Ureter (tissue), 1 donor: ENCODE measurements around the gene EDRF1. TPM values are rescaled to one million over a fixed set of nuclear protein-coding genes. Genes with fewer than 3 reads are reported as not detected.

Source experiments
- DNase-seq: peaks from one replicate; pipeline ENCODE4 v3.0.0-alpha.2; 2020; ENCODE audit warnings: low spot score
- total RNA-seq: library from RNA; stranded (reverse); gene quantifications from one replicate; pipeline ENCODE4 v1.2.4, GENCODE V29; 2023
- donor health status: DM: yes; HTN: yes; CAD: no.

Gene EDRF1
- total RNA-seq, 1 donor from 2014 or later: 34.0 TPM

DNA sequence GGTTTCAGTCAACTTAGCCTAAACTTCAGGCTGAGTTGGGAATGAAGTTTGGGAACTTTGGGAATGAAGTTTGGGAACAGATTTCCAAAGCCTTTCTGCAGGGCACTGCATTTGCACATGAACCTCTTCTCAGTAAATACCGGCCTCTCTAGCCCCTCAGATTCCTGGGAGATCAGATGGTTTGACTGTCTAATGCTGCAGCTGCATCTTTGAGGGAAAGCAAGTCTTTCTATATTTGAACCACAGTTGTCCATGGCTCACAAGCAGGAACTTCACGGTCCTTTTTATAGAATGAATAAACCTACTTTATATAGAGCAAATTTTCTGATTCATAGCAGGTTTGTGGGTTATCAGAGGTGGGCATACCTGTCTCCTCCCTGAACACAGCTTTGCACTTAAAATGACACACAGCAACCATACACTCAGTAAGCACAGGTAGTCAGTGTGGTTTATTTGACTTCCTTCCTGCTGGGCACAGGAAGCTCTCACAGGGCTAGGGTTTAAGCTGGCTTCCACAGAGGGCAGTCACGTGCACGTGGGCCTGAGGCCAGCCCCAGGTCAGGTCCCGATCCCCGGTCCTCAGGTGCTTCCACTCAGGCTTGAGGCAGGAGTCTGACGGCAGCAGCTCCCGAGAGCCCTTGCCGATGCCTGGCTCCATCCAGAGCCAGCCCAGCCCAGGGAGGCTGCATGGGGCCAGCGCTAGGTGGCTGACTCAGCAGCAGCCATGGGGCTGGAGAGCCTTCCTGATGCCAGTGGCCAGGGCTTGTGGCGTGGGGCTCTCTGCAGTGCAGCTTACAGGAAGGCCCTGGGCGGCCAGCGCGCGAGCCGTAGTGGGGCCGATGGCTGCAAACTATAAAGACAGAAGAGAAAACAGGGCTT lies 68.9 kb downstream of the EDRF1 start:
- DNase-seq: no peak

DNA sequence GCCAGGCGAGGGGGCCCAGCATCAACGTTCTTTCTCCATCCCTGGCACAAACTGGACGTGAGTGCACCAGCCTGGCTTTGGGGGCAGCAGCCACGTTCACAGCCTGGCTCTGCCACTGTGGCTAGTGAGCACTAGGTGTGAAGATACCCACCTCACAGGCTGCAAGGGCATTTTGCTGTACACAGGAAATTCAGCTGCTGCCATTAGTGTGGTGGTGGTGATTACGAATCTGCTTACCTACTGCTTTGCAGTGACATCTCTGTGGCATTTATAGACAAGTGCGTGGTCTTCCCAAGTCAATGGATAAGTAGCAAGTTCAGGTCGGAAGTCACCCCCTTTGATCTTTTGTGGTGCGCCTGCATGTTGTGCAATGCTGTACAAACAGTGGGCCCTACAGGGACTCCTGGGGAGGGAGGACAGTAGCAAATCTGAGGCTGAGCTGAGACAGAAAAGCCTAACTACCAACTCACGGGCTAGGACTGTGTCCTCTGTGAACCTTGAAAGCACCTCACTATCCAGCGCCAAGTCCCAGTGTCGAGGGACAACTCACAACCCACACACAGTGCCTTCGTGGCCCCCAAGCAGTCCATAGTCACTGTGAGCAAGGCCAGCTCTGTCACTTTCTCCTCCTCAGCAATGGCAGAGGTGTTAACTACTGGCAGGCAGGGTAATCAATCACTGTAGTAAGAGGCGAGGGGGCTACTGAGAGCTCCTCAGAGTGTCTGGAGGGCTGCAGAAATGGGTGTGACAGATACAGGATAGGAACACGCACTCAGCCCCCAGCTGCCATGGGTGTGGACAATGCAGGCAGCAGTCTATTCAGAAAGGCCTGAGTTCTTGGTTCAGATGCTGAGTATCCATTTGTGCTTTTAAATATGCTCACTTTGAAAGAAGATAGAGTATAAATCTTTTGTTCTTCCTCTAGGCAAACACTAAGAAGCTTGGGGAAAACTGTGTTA lies 73.1 kb downstream of the EDRF1 start:
- no peak for DNase-seq

DNA sequence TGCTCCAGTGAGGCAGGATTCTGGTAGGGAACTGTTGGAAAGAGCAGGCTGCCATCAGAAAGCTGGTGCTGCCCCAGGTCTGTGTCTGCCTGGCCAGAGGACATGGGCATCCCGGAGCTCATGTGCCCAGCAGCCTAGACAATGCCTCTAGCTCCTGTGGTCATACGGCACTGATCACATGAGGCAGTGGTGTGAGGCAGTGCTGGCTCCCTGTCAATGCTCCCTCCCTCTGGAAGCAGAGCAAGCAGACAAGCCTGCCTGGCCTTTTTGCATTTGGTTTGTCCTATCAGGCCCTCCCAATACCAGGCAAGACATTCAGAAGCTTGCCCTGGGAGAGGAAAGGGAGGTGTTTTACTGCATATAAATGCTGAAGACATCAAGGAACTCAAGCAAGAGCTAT lies 75.6 kb downstream of the EDRF1 start:
- DNase-seq: no peak

DNA sequence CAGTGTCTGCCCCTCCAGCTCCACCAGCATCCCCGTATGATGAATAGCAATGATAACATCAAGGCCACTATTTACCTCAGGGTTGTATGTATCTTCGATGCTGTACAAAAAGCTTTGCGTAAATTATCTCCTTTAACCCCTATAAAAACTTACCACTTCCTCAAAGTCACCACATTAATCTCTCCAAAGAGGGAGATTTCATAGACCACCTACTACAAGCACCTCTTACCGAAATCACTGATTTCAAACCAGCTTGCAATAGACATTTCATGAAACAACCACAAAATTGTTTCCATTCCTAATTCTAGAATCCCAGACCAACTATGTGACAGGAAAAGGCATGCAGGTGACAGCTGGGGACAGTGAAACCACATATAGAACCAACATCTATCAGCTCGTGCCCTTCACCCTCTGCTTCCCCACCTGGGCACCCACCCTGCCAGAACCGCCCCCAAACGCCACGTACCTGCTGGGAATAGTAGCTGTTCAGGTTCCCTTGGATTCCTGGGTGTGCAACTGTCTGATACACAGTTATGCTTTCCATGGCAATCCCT lies 76.2 kb downstream of the EDRF1 start:
- DNase-seq: no peak

DNA sequence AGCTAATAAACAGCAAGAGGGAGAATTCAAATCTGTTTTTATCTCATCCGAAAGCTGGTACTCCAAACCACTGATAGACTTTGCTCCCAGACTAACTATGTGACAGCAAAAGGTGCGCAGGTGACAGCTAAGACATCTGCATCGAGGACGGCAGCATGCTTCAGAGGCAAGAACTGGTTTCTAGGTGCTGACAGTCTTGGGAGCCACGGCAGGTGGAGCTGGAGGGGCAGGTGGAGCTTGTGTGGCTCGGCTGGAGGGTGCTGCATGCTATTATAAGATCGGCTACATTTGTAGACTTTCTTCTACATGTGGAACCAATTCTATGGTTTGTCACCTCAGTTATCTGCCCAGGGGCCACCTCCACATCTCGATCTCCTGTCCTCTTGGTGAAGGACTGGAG lies 77.9 kb downstream of the EDRF1 start:
- no peak for DNase-seq

DNA sequence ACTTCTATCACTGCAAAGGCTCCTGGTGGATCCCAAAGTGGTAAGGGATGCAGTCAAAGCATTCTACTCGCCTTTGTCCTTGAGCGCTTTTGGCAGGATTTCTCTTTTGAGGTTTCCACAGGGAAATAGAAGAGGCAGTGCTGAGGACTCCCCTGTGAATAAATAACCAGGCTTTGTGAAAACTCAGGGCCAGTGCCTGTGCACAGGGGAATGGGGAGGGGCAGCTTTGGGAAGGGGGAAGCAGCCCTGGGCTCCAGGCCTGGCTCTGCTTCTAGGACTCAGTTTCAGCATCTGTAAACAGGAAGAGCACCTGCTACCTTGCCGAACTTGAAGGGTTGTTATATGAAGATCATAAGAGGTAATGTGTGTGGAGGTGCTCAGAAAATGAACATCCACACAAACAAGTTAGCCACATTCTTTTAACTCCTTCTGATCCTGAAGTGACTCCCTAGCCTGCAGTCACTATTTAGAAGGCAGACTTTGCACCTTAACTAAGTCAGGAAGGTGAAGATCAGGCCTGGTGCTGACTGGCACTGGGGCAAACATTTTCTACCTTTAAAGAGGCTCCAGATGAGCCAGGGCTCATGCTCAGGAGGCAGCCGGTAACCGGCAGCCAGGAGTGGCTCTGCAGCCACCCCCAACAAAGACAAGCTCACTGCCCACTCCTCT lies 78.6 kb downstream of the EDRF1 start:
- no peak for DNase-seq

DNA sequence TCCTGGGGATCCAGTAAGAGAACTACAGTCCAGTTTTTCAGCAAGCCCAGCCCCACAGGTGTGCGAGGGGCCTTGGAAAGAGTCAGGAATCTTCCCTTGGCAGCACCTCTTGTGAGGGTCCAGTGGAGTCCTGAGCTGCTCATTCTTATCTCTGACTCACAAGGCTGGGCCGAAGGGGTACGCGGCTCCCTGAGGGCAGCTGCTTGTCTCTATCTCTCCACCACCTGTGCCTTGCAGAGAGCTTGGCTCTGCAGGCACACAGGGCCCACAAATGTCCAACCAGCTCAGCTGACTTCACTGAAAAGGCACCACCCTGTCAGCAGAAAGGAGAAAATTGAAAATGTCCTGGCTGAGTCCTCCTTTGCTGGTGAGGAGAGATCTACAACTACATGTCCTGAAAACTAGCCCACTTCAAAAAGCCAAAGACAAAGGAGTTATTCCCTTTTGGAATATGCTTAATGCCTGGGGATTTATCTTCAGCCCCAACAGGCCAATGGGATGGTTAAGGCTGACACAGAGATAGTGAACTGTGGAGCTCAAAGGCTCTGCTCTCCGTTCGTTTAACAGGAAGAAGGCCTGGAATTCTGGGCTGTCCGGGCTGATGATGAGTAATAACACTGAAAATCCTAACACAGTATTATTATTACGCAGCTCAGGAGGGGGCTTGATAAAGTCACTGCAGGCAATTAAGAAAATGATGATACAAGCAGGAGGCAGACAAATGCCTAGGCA lies 80.1 kb downstream of the EDRF1 start:
- no peak for DNase-seq

DNA sequence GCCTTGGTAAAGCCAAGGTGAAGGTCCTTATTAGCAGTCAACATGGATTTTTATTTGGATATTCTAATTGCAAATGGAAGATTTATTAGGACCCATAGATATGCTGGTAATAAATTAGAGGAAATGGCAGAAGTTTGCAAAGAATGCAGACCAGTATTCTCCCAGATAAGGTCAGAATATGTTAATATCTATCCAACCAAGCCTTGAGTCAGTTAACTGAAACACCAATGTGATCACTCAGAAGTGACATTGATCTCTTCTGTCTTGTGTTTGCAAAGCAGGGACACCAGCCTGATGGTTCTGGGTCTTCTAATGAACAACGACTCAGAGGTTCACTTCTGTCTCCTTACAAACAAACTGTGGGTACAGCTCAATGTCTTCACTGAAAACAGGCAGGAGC lies 82.1 kb downstream of the EDRF1 start:
- no peak for DNase-seq

DNA sequence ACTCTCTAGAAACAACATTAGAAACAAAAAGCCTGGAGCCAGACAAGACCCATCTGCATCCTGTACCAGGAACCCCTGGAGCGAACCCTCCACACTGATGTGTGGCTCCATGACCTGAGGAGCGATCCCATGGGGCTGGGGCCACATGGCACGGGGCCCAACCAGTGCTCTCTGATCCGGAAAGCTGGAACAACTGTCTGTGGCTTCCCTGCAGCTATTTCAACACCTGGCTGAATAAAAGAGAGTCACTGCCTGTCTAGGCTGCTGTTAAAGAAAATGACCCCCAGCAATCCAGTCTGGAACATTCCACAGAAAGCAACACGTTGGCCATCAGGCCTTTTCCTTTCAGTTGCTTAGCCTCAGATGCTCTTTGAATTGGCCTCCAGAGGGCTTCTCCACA lies 82.6 kb downstream of the EDRF1 start:
- DNase-seq: no peak

DNA sequence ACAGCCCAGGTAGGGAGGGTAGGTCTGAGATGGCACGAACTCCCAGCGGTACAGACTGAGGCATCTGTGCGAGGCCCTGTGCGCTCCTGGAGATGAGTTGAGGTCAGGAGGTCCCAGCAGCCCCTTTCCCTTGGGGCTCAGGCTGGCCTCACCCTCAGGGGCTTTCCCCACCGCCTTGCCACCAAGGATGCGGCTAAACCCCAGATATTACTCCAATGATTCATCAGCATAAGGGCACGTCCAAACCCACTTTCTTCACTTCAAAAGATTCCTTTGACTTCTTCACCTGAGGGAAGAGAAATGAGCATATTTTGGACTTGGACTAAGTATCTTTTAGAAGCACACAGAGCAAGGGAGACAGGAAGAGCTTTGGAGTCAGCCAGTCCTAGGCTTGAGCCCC lies 83.2 kb downstream of the EDRF1 start:
- DNase-seq: no peak

DNA sequence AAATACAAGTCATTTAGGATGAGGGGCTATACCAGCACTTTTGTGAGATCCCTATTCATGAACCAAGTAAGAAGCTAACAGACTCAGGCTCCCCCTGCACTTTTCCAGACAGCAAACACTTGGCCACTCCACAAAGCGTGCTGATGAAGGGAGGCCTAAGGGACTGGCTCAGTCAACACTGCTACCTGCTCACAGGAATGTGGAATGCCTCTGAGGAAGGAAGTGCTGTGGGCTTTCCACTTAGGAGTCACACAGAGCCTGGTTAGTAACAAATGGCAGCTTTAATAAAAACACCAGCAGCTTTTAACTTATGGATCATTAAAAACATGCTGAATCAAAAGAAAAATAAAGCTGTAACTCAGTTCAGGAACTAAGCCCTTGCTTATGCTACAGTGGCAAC lies 88.5 kb downstream of the EDRF1 start:
- no peak for DNase-seq

DNA sequence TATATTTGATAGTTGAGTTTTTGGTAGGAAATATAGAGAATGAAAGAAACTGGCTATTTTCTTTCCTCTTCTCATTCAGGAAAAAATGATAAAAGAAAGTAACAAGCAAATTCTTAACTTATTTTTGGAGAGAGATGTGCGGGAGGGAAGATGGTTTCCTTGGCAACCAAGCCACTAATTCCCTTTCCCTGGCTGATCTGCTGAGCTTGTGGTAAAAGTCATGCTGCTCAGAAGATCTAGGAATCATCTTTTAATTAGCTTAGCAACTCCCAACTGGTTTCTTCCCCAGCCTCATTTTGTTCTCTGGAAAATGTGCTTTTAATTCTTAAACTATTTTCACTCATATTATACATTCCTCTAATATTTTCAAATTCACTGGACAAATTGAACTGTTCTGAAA lies 91.7 kb downstream of the EDRF1 start:
- DNase-seq: no peak

DNA sequence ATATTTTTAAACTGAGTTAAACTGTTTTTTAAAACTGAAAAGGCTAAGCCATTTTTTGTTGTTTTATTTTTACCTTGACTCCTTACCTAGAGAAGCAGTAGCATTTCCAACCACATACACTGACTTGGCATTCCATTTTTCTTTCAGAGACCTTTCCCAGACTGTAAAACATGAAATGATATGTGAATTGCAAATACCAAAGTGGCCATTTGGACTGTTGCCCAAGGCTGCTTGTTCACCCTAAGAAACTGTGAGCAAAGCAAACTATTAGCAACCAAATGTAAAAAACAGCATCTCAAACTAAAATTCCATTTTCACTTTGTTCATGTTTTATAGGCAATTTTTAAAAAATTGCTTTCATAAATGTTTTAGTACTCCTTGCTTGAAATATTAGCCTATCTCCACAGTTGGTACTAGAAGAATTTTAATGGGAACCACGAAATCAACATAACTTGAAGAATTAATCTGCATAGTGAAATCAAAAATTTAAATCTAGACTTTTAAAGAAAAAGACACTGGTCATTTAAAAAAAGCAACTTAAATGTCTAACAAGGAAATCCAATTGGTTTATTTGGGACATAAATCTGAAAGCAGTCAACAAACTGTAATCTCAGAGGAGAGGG lies 92.7 kb downstream of the EDRF1 start:
- no peak for DNase-seq

Other genes with a start within 250 kb of the EDRF1 start
- not detected for gene TEX36, start 36.5 kb upstream of the EDRF1 start, total RNA-seq
- not detected for gene MMP21, start 56.1 kb downstream of the EDRF1 start, total RNA-seq
- 49.4 TPM for gene UROS, start 103.5 kb downstream of the EDRF1 start, total RNA-seq
- 58.7 TPM for gene BCCIP, start 103.8 kb downstream of the EDRF1 start, total RNA-seq
- 30.1 TPM for gene DHX32, start 161.6 kb downstream of the EDRF1 start, total RNA-seq
- gene FANK1, start 176.9 kb downstream of the EDRF1 start, total RNA-seq: 6.3 TPM